Effector memory CD8-positive, alpha-beta T cell (primary cell): ENCODE data around the gene LRRC74B.
"Not testable (repeated sequence)": the region's sequence is repeated elsewhere in the genome, so short reads cannot be mapped to it uniquely, and the experiment has no call there.

ENCODE experiments used
- ATAC-seq: fragments of 150-1000 bp; cut with Tn5 transposase; replicated peaks from 2 replicates; pipeline ENCODE4 v1.10.0; 2021; ENCODE audit warnings: mild to moderate bottlenecking, moderate library complexity
- DNase-seq, 3 experiments: peaks; one replicate each; pipeline ENCODE4 v3.0.0; 2021
- H3K27ac Mint-ChIP-seq, 2 donors: one replicate each; pipeline ENCODE4 v1.8.0; 2022; ENCODE audit warnings: mild to moderate bottlenecking in 2 of 2, mixed read lengths in 2 of 2, moderate library complexity in 2 of 2
- H3K27me3 Mint-ChIP-seq, 2 donors: one replicate each; pipeline ENCODE4 v1.8.0; 2022; ENCODE audit warnings: mixed read lengths in 2 of 2
- H3K36me3 Mint-ChIP-seq: one replicate; pipeline ENCODE4 v1.8.0; 2022; ENCODE audit warnings: mild to moderate bottlenecking, moderate library complexity, mixed read lengths; ENCODE audit not compliant: insufficient read depth
- H3K4me1 Mint-ChIP-seq, 2 donors: one replicate each; pipeline ENCODE4 v1.8.0; 2022; ENCODE audit warnings: low read depth in 2 of 2, mixed read lengths in 2 of 2
- H3K4me3 Mint-ChIP-seq, 2 donors: one replicate each; pipeline ENCODE4 v1.8.0; 2022; ENCODE audit warnings: mild to moderate bottlenecking in 2 of 2, mixed read lengths in 2 of 2, moderate library complexity in 2 of 2
- H3K9me3 Mint-ChIP-seq, 2 donors: one replicate each; pipeline ENCODE4 v1.8.0; 2022; ENCODE audit warnings: mixed read lengths in 2 of 2

The LRRC74B gene

DNA sequence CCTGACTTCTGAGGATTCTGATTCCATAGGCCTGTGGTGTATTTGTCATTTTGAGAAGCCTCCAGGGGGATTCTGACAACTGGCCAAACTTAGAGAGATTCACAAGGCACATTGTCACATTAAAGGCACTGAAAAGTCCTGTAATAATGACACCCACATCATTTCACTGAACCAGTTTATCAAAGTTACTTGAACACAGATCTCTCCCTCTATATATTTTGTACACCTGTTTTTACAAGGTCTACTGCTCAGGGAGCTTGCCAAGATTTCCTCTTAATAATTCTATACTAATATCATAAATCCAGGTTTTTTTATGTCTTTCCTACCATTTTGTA is 50.0 kb downstream of the LRRC74B start:
- Mint-ChIP-seq H3K4me3 (no peak overlapping the region), H3K27me3 (peaks cover 15 to 29% of the 10 kb centered on the region in 2 donors), H3K27ac (no peak overlapping the region), H3K9me3 (no peaks in the 10 kb centered on the region), H3K4me1 (no peaks in the 10 kb centered on the region), H3K36me3 (peaks cover 8% of the 10 kb centered on the region)
- no peak for ATAC-seq
- DNase-seq, result no peak

DNA sequence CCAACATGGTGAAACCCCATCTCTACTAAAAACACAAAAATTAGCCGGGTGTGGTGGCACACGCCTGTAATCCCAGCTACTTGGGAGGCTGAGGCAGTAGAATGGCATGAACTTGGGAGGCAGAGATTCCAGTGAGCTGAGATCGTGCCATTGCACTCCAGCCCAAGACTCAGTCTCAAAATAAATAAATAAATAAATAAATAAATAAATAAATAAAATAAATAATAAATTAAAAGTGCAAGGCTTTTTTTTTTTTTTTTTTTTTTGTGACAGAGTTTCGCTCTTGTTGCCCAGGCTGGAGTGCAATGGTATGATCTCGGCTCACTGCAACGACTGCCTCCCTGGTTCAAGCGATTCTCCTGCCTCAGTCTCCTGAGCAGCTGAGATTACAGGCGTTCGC is 51.1 kb downstream of the LRRC74B start:
- H3K4me3 Mint-ChIP-seq, H3K4me1 Mint-ChIP-seq, ATAC-seq, H3K27ac Mint-ChIP-seq, H3K9me3 Mint-ChIP-seq, H3K36me3 Mint-ChIP-seq, DNase-seq: not testable (repeated sequence)
- peaks cover 17 to 40% of the 10 kb centered on the region in 2 donors for H3K27me3 Mint-ChIP-seq

DNA sequence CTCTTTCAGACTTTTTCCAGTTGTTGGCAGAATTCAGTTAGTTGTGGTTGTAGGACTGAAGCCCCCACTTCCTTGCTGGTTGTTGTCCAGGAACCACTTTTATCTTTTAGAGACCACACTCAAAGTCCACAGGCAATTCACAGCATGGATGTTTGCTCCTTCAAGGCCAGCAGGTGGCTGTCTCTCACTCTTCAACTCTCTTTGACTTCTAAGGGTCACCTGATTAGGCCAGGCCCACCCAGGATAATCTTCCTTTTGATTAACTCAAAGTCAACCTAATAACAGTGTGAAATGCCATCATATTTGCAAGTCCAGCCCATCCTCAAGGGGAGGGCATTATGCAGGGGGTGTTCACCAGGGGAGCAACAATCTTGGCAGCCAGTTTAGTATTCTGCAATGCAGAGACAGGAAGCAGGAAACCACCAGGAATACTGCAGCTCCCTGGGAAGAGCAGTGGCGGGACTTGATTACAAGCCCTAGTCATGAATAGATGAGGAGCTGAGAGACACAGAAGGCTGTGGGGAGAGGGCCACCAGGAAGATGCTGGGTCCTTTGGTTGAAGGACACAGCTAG is 52.4 kb downstream of the LRRC74B start:
- no peak overlapping the region for H3K4me3 Mint-ChIP-seq
- no peak overlapping the region for H3K27ac Mint-ChIP-seq
- DNase-seq (no peak), ATAC-seq (no peak)
- peaks cover 8% of the 10 kb centered on the region for H3K36me3 Mint-ChIP-seq
- peaks cover 29 to 53% of the 10 kb centered on the region in 2 donors for H3K27me3 Mint-ChIP-seq
- no peaks in the 10 kb centered on the region for H3K9me3 Mint-ChIP-seq
- H3K4me1 Mint-ChIP-seq, result peaks cover 6 to 8% of the 10 kb centered on the region in 2 donors

DNA sequence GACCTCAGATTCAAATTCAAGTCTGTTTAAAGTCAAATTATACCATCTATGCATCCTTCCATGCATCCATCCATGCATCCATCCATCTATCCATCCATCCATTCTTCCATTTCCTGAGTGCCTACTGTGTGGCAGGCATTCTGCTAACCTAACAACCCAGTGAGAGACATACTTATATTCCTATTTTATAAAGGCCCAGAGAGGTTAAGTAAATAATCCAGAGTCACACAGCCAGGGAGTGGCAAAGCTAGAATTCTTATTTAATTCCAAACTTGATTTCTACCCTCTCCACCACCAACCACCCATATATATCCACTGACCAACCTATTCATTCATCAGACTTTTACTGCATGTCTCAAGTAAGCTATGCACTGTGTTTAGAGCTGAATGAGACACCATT is 53.8 kb downstream of the LRRC74B start:
- Mint-ChIP-seq H3K9me3 (no peaks in the 10 kb centered on the region), H3K36me3 (peaks cover 8% of the 10 kb centered on the region), H3K27ac (no peak overlapping the region), H3K4me1 (peaks cover 7 to 8% of the 10 kb centered on the region in 2 donors), H3K27me3 (peaks cover 37 to 61% of the 10 kb centered on the region in 2 donors), H3K4me3 (no peak overlapping the region)
- ATAC-seq (no peak), DNase-seq (no peak)

DNA sequence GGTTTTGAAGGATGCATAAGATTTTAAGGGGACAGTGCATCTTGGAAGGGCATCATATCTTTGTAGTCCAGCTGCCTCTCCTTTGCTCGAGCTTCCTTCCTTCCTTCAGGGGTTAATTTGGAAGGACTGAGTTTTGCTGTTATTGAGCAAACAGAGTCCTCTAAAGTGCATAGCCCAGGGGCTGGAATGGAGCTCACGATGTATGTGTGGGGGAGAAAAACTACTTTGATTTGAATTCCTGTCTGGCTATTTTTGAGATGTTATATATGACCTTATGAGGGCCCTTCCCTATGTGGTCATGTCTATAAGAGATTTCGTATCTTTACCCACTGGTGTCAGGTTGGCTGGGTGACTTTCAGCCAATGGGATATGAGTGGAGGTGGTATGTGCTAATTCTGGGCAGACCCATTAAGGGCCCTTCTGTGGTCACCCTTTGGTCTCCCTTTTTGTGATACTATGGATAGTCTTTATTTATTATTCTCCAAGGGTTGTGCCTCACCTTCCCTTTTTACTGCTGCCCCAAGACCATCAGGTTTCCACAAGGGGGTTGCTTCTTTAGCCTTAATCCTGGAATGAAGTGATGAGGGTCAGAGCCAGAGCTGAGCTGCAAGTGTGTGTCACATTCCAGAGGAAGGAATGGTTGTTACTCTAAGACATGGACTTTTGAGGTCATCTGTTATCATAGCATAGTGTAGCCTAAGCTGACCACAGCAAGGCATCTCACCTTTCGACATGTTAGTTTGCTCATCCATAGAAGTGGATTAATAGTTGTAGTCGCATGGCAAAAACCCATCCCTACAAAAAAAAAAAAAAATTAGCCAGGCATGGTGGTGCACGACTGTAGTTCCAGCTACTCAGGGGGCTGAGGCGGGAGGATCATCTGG is 54.6 kb downstream of the LRRC74B start:
- Mint-ChIP-seq H3K9me3 (no peaks in the 10 kb centered on the region), H3K4me1 (peaks cover 7 to 8% of the 10 kb centered on the region in 2 donors), H3K4me3 (no peak overlapping the region), H3K27ac (no peak overlapping the region), H3K36me3 (peaks cover 8% of the 10 kb centered on the region), H3K27me3 (peaks cover 43 to 69% of the 10 kb centered on the region in 2 donors)
- ATAC-seq (no peak), DNase-seq (no peak)

DNA sequence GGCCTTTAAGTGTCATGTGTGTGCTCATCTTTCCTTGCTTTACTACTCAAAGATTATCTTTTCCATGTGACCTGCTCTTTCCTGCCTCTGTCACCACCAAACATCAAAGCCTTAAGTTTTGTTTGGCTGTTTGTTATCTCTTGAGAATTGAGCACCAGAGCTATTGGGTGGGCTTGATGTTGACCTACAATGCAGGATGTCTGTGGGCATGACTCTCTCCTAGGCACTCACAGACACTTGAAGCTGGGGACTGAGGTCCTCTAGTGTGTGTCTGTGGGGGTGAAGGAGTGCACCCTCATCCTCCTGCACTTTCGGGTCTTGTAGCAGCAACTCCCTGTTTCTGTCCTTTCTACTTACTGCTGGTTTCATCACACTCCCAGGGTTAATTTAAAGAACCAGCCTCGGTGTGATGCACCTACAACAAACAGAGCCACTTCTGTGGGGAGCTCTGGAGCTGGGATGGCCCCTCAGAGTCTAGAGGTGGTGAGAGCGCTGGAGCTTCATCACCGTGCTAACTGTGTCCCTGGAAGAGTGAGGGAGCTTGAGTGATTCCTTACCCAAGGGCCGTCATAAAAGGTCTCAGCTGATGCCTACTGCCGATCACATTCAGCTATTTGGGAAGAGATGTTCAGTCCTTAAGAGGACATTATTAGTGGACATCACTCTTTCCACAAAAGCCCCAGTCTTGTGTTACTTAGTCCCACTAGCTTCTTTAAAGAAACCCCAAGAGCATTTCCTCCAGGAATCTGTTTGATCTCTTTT is 56.3 kb downstream of the LRRC74B start:
- DNase-seq, result no peak
- Mint-ChIP-seq H3K27ac (no peak overlapping the region), H3K4me1 (peaks cover 7 to 8% of the 10 kb centered on the region in 2 donors), H3K4me3 (no peak overlapping the region), H3K36me3 (peaks cover 5% of the 10 kb centered on the region), H3K27me3 (peaks cover 44 to 77% of the 10 kb centered on the region in 2 donors), H3K9me3 (no peaks in the 10 kb centered on the region)
- ATAC-seq, result no peak

DNA sequence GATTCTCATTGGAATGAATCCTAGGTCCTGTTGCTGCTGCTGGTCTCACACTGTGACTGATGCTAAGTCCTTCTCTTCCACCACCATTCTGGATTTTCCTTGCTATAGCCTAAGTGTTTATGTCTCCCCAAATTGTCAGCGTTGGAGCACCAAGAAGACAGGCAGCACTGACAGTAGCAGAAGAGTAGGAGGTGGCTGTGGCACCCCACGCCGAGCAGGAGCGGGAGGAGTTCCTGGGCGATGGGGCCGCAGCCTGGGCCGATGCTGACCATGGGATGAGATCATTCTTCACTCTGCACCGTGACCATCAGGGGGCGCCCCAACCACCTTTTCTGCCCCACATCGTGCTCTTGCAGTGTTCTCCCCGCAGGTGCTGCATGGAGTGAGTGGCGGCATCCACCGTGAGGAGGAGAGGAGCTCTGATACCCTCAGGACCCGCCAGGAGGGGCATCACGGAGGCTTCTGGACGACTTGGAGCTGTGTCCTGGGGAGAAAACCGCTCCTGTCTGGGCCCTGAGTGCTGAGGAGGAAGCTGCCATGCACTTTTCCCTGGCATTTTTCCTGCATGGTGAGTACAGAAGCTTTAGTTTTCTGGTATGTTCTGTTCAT is 57.0 kb downstream of the LRRC74B start:
- Mint-ChIP-seq H3K36me3 (peaks cover 5% of the 10 kb centered on the region), H3K27me3 (peaks cover 43 to 81% of the 10 kb centered on the region in 2 donors), H3K27ac (no peak overlapping the region), H3K4me1 (peaks cover 7 to 8% of the 10 kb centered on the region in 2 donors), H3K4me3 (peak overlapping the region; percentile 16 to 26), H3K9me3 (no peaks in the 10 kb centered on the region)
- DNase-seq (peak; percentile 62 to 68 (median 65)), ATAC-seq (peak; percentile 91)

DNA sequence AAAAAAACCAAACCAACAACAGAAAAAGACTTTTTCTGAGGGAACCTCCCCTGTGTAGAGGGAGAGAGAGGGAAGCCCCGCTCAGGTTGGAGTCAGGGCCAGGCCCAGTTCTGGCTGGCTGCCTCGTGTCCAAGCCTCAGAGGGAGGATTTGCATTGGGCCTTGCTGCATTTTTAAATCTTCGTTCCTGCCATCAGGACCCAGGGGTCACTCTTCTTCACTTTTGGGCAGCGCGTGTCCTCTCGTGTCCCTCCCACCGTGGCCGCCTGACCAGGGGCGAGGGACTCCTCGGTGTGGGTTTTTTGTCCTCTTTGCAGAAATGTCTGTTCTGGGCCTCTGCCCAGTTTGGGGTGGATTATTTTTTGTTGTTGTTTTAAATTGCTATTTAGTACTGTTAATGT is 57.9 kb downstream of the LRRC74B start:
- Mint-ChIP-seq H3K4me3 (no peak overlapping the region), H3K9me3 (no peaks in the 10 kb centered on the region), H3K27ac (no peak overlapping the region), H3K27me3 (peaks cover 36 to 77% of the 10 kb centered on the region in 2 donors), H3K4me1 (peaks cover 7 to 8% of the 10 kb centered on the region in 2 donors), H3K36me3 (peaks cover 2% of the 10 kb centered on the region)
- DNase-seq (no peak), ATAC-seq (no peak)

DNA sequence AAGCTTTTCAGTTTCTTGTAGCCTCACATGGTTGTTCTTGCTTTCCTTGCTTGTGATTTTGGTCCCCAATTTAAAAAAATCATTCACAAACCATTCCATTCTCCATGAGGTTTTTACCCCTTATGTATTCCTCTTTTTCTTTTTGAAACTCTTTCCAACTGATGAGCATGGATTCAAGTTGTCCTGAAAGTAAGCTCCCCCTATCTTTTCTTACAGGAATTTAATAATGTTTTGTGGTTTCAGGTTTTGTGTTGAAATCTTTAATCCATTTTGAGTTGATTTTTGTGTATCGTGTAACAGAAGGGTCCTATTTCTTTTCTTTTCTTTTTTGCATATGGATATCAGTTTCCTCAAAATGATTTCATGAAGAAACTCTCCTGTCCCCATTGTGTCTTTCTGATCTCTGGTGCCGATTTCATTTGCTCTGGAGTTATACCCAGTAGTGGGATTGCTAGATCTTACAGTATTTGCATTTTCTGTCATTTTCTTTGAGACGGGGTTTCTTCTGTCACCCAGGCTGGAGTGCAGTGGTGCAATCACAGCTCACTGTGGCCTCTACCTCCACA is 58.5 kb downstream of the LRRC74B start:
- no peaks in the 10 kb centered on the region for H3K36me3 Mint-ChIP-seq
- peaks cover 35 to 72% of the 10 kb centered on the region in 2 donors for H3K27me3 Mint-ChIP-seq
- ATAC-seq (no peak), DNase-seq (no peak)
- H3K4me1 Mint-ChIP-seq, result peaks cover 7 to 8% of the 10 kb centered on the region in 2 donors
- H3K4me3 Mint-ChIP-seq, result no peak overlapping the region
- no peaks in the 10 kb centered on the region for H3K9me3 Mint-ChIP-seq
- no peak overlapping the region for H3K27ac Mint-ChIP-seq

DNA sequence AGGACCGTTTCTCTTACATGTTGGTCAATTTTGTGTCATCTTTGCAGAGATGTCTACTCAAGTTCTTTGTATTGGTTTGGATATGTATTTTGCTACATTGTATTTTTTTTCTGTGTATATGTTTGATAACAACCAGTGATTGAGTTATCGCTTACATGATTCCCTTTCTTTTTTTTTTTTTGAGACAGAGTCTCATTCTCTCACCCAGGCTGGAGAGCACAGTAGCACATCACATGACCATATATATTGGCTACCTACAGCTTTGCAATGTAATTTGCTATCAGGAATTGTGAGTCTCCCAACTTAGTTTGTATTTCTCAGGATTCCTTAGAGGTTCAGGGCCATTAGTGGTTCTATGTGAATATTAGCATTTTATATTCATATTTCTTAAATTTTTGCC is 59.5 kb downstream of the LRRC74B start:
- Mint-ChIP-seq H3K4me3 (no peak overlapping the region), H3K9me3 (no peaks in the 10 kb centered on the region), H3K36me3 (no peaks in the 10 kb centered on the region), H3K27ac (no peak overlapping the region), H3K27me3 (peaks cover 35 to 61% of the 10 kb centered on the region in 2 donors), H3K4me1 (peaks cover 7 to 8% of the 10 kb centered on the region in 2 donors)
- DNase-seq (no peak), ATAC-seq (no peak)

DNA sequence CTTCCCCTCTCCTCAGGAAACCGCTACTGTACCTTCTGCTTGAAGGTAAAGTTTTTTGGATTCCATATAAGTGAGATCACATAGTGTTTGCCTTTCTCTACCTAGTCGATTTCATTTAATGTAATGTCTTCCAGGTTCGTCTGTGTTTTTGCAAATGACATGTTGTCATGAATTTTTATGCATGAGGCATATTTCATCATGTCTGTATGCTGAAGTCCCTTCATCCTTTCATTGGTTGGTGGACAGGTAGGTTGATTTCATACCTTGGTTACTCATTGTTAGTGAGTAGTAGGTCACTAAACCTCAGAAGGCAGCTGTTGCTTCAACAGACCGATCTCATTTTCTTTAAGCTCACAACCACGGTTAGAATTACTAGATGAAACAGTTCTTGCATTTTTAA is 60.3 kb downstream of the LRRC74B start:
- no peaks in the 10 kb centered on the region for H3K9me3 Mint-ChIP-seq
- H3K36me3 Mint-ChIP-seq, result no peaks in the 10 kb centered on the region
- no peak for ATAC-seq
- DNase-seq, result no peak
- H3K27ac Mint-ChIP-seq, result no peak overlapping the region
- peaks cover 36 to 54% of the 10 kb centered on the region in 2 donors for H3K27me3 Mint-ChIP-seq
- H3K4me1 Mint-ChIP-seq, result peaks cover 7 to 8% of the 10 kb centered on the region in 2 donors
- H3K4me3 Mint-ChIP-seq, result no peak overlapping the region

DNA sequence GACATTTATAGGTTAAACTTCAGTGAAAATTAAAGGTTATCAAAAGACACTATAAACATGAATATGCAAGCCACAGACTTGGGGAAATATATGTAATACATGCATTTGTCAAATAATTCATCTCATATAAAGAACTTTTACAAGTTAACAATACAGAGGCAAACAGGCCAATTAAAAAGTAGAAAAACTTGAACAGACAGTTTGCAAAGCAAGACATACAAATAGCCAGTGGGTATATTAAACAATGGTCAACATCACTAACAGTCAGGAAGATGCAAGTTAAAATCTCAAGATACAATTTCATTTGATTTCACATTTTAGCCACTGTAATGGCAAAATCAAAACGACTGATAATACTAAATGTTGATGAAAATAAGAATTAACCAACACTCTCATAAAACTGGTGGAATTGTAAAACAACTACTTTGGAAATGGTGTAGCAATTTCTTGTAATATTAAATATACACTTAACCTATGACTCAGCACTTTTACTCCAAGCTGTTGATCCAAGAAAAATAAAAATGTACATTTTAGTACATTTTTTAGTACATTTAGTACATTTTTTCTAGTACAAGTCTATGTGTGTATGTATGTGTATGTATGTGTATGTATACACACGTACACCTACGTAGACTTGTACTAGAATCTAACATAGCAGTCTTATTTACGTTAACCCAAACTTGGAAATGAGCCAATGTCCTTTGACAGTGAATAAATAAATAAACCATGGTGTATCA is 62.8 kb downstream of the LRRC74B start:
- Mint-ChIP-seq H3K9me3 (no peaks in the 10 kb centered on the region), H3K4me3 (no peak overlapping the region), H3K36me3 (no peaks in the 10 kb centered on the region), H3K4me1 (peaks cover 0 to 1% of the 10 kb centered on the region in 2 donors), H3K27me3 (peaks cover 22 to 33% of the 10 kb centered on the region in 2 donors), H3K27ac (no peak overlapping the region)
- ATAC-seq, result no peak
- no peak for DNase-seq
